NCI-H2227 treated with DMSO at 0.1 percent for 48 hours (cell line): ENCODE results near the gene NR1H2.

Source experiments
- DNase-seq: peaks from one replicate; lab custom pipeline; 2025; lab: John Stamatoyannopoulos, UW

Gene NR1H2

GRCh38 chr19:50423279-50424113 lies 47.2 kb downstream of the NR1H2 start:
- no peak for DNase-seq

GRCh38 chr19:50425581-50425980 lies 49.3 kb downstream of the NR1H2 start:
- no peak for DNase-seq

GRCh38 chr19:50427318-50427925 lies 51.2 kb downstream of the NR1H2 start:
- DNase-seq: no peak

GRCh38 chr19:50427997-50428425 lies 51.8 kb downstream of the NR1H2 start:
- peak; percentile 18 for DNase-seq

GRCh38 chr19:50428772-50429463 lies 52.7 kb downstream of the NR1H2 start:
- DNase-seq: no peak

- DNase-seq: no peak
Measured at GRCh38 chr19:50430888-50431342, 54.7 kb downstream of the NR1H2 start.

- peak; percentile 65 for DNase-seq
Measured at GRCh38 chr19:50431343-50432220, 55.3 kb downstream of the NR1H2 start.

- no peak for DNase-seq
Measured at GRCh38 chr19:50432221-50433028, 56.2 kb downstream of the NR1H2 start, which contains the start of gene MYBPC2. TSS of gene MYBPC2 (plus strand) at chr19:50432892. CDS start at chr19:50432954, 62 bp downstream.
